K562 (cell line): Measurements from ENCODE around the gene TAS2R8. TPM values are rescaled to one million over a fixed set of nuclear protein-coding genes. Genes with fewer than 3 reads are reported as not detected.
A peak's percentile ranks its signal among the peaks of the same experiment; 100 is the strongest.

ENCODE experiments used
- ATAC-seq: fragments of 200-7000 bp; cut with Tn5 transposase; 3 replicates; pipeline ENCODE4 v1.9.1; 2020; ENCODE audit warnings: moderate library complexity
- Bru-seq: library from RNA; stranded (reverse); fragments of 400-500 nt; gene quantifications from one replicate; lab custom pipeline; 2021; lab: Mats Ljungman, UMichigan
- BruChase-seq, 2 experiments: library from RNA; stranded (reverse); fragments of 400-500 nt; gene quantifications; one replicate each; lab custom pipeline; 2021; lab: Mats Ljungman, UMichigan
- BruUV-seq: library from RNA; stranded (reverse); fragments of 400-500 nt; replicated peaks from 2 replicates; lab custom pipeline; 2021; lab: Mats Ljungman, UMichigan
- CTCF ChIA-PET: fragments of 300-600 bp; formaldehyde crosslinking; extraction: SDS; loops from one replicate; lab custom pipeline; 2021; ENCODE audit warnings: low intra/inter-chr PET ratio; lab: Yijun Ruan, JAX
- POLR2A ChIA-PET: fragments of 300-600, 350-650 bp; sonication (Branson Sonifier 250); formaldehyde crosslinking; extraction: SDS; loops from one replicate; lab custom pipeline; 2021; ENCODE audit warnings: antibody characterized with exemption, inconsistent platforms; lab: Yijun Ruan, JAX
- DNase-seq, 4 experiments: peaks; one replicate each; pipeline versions ENCODE4 v3.0.0 to v3.0.0-alpha.2; 2011 to 2018; ENCODE audit warnings: low spot score in 3 of 4, mixed read lengths in 3 of 4; ENCODE audit errors: extremely low read depth in 1 of 4
- FAIRE-seq: peaks from 2 replicates; lab custom pipeline; 2011; peaks lifted over from hg19 to GRCh38; lab: Jason Lieb, UNC
- H2AFZ ChIP-seq: 2 replicates; pipeline ENCODE4 v1.6.0; 2011; ENCODE audit warnings: low read depth, low read length, control low read depth, inconsistent platforms
- H3K27ac ChIP-seq: fragments of 200-600 bp; 3 replicates; pipeline ENCODE4 v1.8.0; 2011; ENCODE audit warnings: low read depth, mild to moderate bottlenecking, control low read depth, inconsistent platforms, low read length, moderate library complexity, mixed read lengths; ENCODE audit errors: extremely low read depth
- H3K27me3 ChIP-seq, 2 experiments: fragments of 300-600 bp in 1 of 2; 2 replicates in 1 of 2; 3 replicates in 1 of 2; pipeline versions ENCODE4 v1.6.0 to v1.8.0; 2011; ENCODE audit warnings: inconsistent platforms in 2 of 2, low read length in 2 of 2, mild to moderate bottlenecking in 1 of 2, mixed read lengths in 1 of 2, moderate library complexity in 1 of 2; ENCODE audit not compliant: control insufficient read depth in 2 of 2, insufficient read depth in 2 of 2
- H3K36me3 ChIP-seq: fragments of 300-600 bp; 3 replicates; pipeline ENCODE4 v1.8.0; 2011; ENCODE audit warnings: mild to moderate bottlenecking, low read length, inconsistent platforms; ENCODE audit not compliant: control insufficient read depth, insufficient read depth
- H3K4me1 ChIP-seq, 2 experiments: fragments of 200-600 bp in 1 of 2; replicated peaks in 1 of 2; 2 replicates in 1 of 2; 3 replicates in 1 of 2; pipeline versions ENCODE4 v1.5.1 to v1.8.0; 2011; ENCODE audit warnings: inconsistent platforms in 2 of 2, low read length in 2 of 2, mild to moderate bottlenecking in 1 of 2, mixed read lengths in 1 of 2, moderate library complexity in 1 of 2; ENCODE audit not compliant: control insufficient read depth in 2 of 2, insufficient read depth in 2 of 2
- H3K4me2 ChIP-seq: 2 replicates; pipeline ENCODE4 v1.6.1; 2011; ENCODE audit warnings: low read length, control low read depth, inconsistent platforms, mixed read lengths; ENCODE audit not compliant: insufficient read depth
- H3K4me3 ChIP-seq: fragments of 200-600 bp; sonication (generic), shearing (Covaris generic); 2 replicates; pipeline ENCODE4 v1.5.1; 2016; ENCODE audit warnings: control low read depth, inconsistent platforms
- H3K79me2 ChIP-seq: fragments of 200-600 bp; 3 replicates; pipeline ENCODE4 v1.8.0; 2011; ENCODE audit warnings: low read length, inconsistent platforms; ENCODE audit not compliant: control insufficient read depth, insufficient read depth
- H3K9ac ChIP-seq, 2 experiments: 2 replicates each; pipeline versions ENCODE4 v1.6.0 to v1.6.1; 2011; ENCODE audit warnings: low read depth in 2 of 2, low read length in 2 of 2, control low read depth in 1 of 2, inconsistent platforms in 1 of 2, mild to moderate bottlenecking in 1 of 2, mixed read lengths in 1 of 2; ENCODE audit not compliant: insufficient read depth in 1 of 2
- H3K9me1 ChIP-seq: one replicate; pipeline ENCODE4 v1.6.0; 2011; ENCODE audit warnings: inconsistent platforms, mild to moderate bottlenecking, low read length, moderate library complexity; ENCODE audit not compliant: control insufficient read depth, insufficient read depth
- H3K9me3 ChIP-seq: replicated peaks from 2 replicates; pipeline ENCODE4 v1.5.1; 2011; ENCODE audit warnings: low read depth, low read length, inconsistent platforms; ENCODE audit not compliant: control insufficient read depth, insufficient read depth
- H4K20me1 ChIP-seq: replicated peaks from 2 replicates; pipeline ENCODE4 v1.6.1; 2011; ENCODE audit warnings: low read length, inconsistent platforms, mixed read lengths; ENCODE audit not compliant: control insufficient read depth, insufficient read depth
- DEAF1 ChIP-seq: fragments of 450-650 bp; formaldehyde crosslinking; IDR thresholded peaks from 2 replicates; pipeline ENCODE4 v1.4.0; 2020; ENCODE audit warnings: mild to moderate bottlenecking, moderate library complexity
- YBX1 ChIP-seq: fragments of 450-650 bp; IDR thresholded peaks from 2 replicates; pipeline ENCODE4 v1.7.1; 2016; ENCODE audit warnings: mild to moderate bottlenecking
- ZBTB33 ChIP-seq: sonication (generic); formaldehyde crosslinking; IDR thresholded peaks from 2 replicates; pipeline ENCODE4 v1.8.1; 2023; ENCODE audit warnings: mild to moderate bottlenecking, missing genetic modification reagents
- ZNF449 ChIP-seq: fragments of 250-450 bp; sonication (Bioruptor Pico); IDR thresholded peaks from 2 replicates; pipeline ENCODE4 v1.8.0; 2022; ENCODE audit warnings: moderate library complexity, mild to moderate bottlenecking, inconsistent platforms
- WGBS: fragments of 100-300 bp; shearing (Covaris generic); methylation state at CpG from one replicate; pipeline ENCODE4 v1.1.6; 2016; ENCODE audit warnings: low coverage, mixed read lengths; ENCODE audit not compliant: insufficient coverage; ENCODE audit errors: missing lambda C conversion rate; 5-methylcytosine and 5-hydroxymethylcytosine counted together
- in situ Hi-C: fragments of 300-500 bp; cut with MboI; formaldehyde crosslinking; loops from 4 replicates; pipeline ENCODE4 v1.15.0; 2018; ENCODE audit warnings: inconsistent platforms, mixed read lengths
- intact Hi-C: fragments of 100-400 bp; cut with micrococcal nuclease; formaldehyde crosslinking; loops from 2 replicates; pipeline ENCODE4 v1.14.2; 2022
- long read RNA-seq, 3 experiments: library from polyadenylated mRNA in 2 of 3; library from RNA in 1 of 3; unstranded in 2 of 3; stranded (forward) in 1 of 3; transcript quantifications; one replicate each; pipeline ENCODE4 v2.0.0, GENCODE V29; 2019 to 2022
- polyA minus RNA-seq, 3 experiments: library from RNA; depleted of rRNA, polyadenylated mRNA; stranded (reverse); fragments of >200 nt; gene quantifications; 2 replicates each; pipeline ENCODE4 v1.2.3, GENCODE V29; 2011
- polyA plus RNA-seq, 8 experiments: library from polyadenylated mRNA; depleted of rRNA in 4 of 8; stranded (reverse) in 5 of 8; unstranded in 3 of 8; fragments of >200 nt; fragmentation: Nextera tagmentation in 2 of 8; fragmentation: Illumina TruSeq in 1 of 8; extraction: Ambion mirVana in 2 of 8; extraction: Trizol in 1 of 8; gene quantifications; 2 replicates each; pipeline versions ENCODE4 v1.2.1 to v1.2.3, GENCODE V29; 2011 to 2014; ENCODE audit warnings: inconsistent platforms in 1 of 8, missing spikeins in 1 of 8
- total RNA-seq, 7 experiments: library from RNA; depleted of rRNA in 6 of 7; stranded (reverse); fragments of >200 nt in 6 of 7; fragmentation: Illumina TruSeq in 2 of 7; extraction: Trizol in 2 of 7; gene quantifications; 2 replicates each; pipeline versions ENCODE4 v1.2.1 to v1.2.3, GENCODE V29; 2011 to 2021; ENCODE audit warnings: low replicate concordance in 1 of 7

The TAS2R8 gene
- total RNA-seq (2011; cell fraction: chromatin; rRNA removed; ENCODE audit: low replicate concordance), result not detected in 2 replicates
- total RNA-seq (2011; cell fraction: nucleolus; rRNA removed), result not detected in 2 replicates
- total RNA-seq (2011; cell fraction: nucleoplasm; rRNA removed), result not detected in 2 replicates
- total RNA-seq (2014; rRNA removed), result not detected in 2 replicates
- total RNA-seq (2014; rRNA removed; fragmentation: Illumina TruSeq; extraction: Trizol), result not detected in 2 replicates
- not detected in 2 replicates for total RNA-seq (2015; rRNA removed; fragmentation: Illumina TruSeq; extraction: Trizol)
- not detected in 2 replicates for total RNA-seq (2021)
- polyA plus RNA-seq (2011; rRNA removed), result not detected in 2 replicates
- polyA plus RNA-seq (2011; cell fraction: cytosol; rRNA removed), result not detected in 2 replicates
- not detected in 2 replicates for polyA plus RNA-seq (2011; cell fraction: nucleus; rRNA removed)
- polyA plus RNA-seq (2012), result not detected in 2 replicates
- not detected in 2 replicates for polyA plus RNA-seq (2014; fragmentation: Illumina TruSeq; extraction: Trizol)
- polyA plus RNA-seq (2014; fragmentation: Nextera tagmentation; extraction: Ambion mirVana), result not detected
- polyA plus RNA-seq (2014; rRNA removed), result not detected in 2 replicates
- not detected in 2 replicates for polyA minus RNA-seq (2011; rRNA and poly(A)+ RNA removed)
- polyA minus RNA-seq (2011; cell fraction: cytosol; rRNA and poly(A)+ RNA removed), result not detected in 2 replicates
- not detected in 2 replicates for polyA minus RNA-seq (2011; cell fraction: nucleus; rRNA and poly(A)+ RNA removed)
- Bru-seq, nascent RNA, result percentile 28 among the genes with signal in this experiment
- percentile 31 among the genes with signal in this experiment for BruChase-seq, experiment 1, labeled RNA remaining after a 2-hour chase
- not detected for BruChase-seq, experiment 2, labeled RNA remaining after a 6-hour chase
- long read RNA-seq, experiment 1, result 0 reads
- long read RNA-seq, experiment 2, result 0 reads
- long read RNA-seq, experiment 3, result 0 reads

GRCh38 chr12:10807186-10807585 is at the start of gene TAS2R8:
TSS of gene TAS2R8 (minus strand) at chr12:10807286. CDS start at chr12:10806980, 306 bp downstream.
- intact Hi-C loops, result no loop called here
- WGBS, result 0% methylated on average over 1 of the region's 1 CpG

More at GRCh38 chr12:10807186-10807585, at the start of gene TAS2R8:
- POLR2A ChIA-PET, result no interaction called here
- in situ Hi-C loops, result no loop called here
- CTCF ChIA-PET, result no interaction called here
- Histone ChIP-seq H3K4me1 (no peaks in the 10 kb centered on the region), H3K9me3 (no peaks in the 10 kb centered on the region), H3K27me3 (no peaks in the 10 kb centered on the region), H4K20me1 (no peaks in the 10 kb centered on the region), H3K79me2 (no peaks in the 10 kb centered on the region), H3K27ac (no peak within 1 kb of the TSS), H2AFZ (no peak within 1 kb of the TSS), H3K36me3 (no peaks in the 10 kb centered on the region), H3K9me1 (no peaks in the 10 kb centered on the region), H3K9ac (no peak within 1 kb of the TSS), H3K4me3 (no peak within 1 kb of the TSS), H3K4me2 (no peak within 1 kb of the TSS)
- no TSS peak for BruUV-seq
- no peak for DNase-seq
- no peak for ATAC-seq
- TF ChIP-seq ZNF449 (CRISPR knock-in tag) (no peak), DEAF1 (CRISPR knock-in tag) (no peak), YBX1 (no peak), ZBTB33 (CRISPR knock-in tag) (no peak)
- no peak for FAIRE-seq
